ENCODE data around the gene INPP5D. TPM values are rescaled to one million over a fixed set of nuclear protein-coding genes. Genes with fewer than 3 reads are reported as not detected.
"Not testable (repeated sequence)": the region's sequence is repeated elsewhere in the genome, so short reads cannot be mapped to it uniquely, and the experiment has no call there.

Gene INPP5D
- total RNA-seq, 1 experiment from 2014 or later, result 0.47 TPM

GRCh38 chr2:233148354-233148753 lies 88.2 kb downstream of the INPP5D start:
- Histone ChIP-seq H3K27me3 (no peaks in the 10 kb centered on the region), H3K9me3 (replicated peaks) (0 out of 2 replicates have a peak, but pooled peaks cover 3% of the 10 kb centered on the region)

GRCh38 chr2:233152541-233152940 lies 92.4 kb downstream of the INPP5D start:
- H3K27ac ChIP-seq, result no peak overlapping the region
- no peaks in the 10 kb centered on the region for H3K36me3 ChIP-seq
- DNase-seq, result no peak
- H3K4me1 ChIP-seq, result no peaks in the 10 kb centered on the region
- H3K4me3 ChIP-seq, result no peak overlapping the region
- no peaks in the 10 kb centered on the region for H3K27me3 ChIP-seq
- H3K9me3 ChIP-seq (replicated peaks), result 0 out of 2 replicates have a peak, but pooled peaks cover 3% of the 10 kb centered on the region

More at GRCh38 chr2:233148354-233148753, 88.2 kb downstream of the INPP5D start:
- Histone ChIP-seq H3K27ac (no peak overlapping the region), H3K4me3 (no peak overlapping the region), H3K36me3 (no peaks in the 10 kb centered on the region), H3K4me1 (no peaks in the 10 kb centered on the region)
- DNase-seq, result no peak

GRCh38 chr2:233153146-233153798 lies 93.1 kb downstream of the INPP5D start:
- no peak overlapping the region for H3K4me3 ChIP-seq
- no peaks in the 10 kb centered on the region for H3K4me1 ChIP-seq
- H3K9me3 ChIP-seq (replicated peaks), result 0 out of 2 replicates have a peak, but pooled peaks cover 3% of the 10 kb centered on the region
- DNase-seq, result no peak
- no peak overlapping the region for H3K27ac ChIP-seq
- H3K27me3 ChIP-seq, result no peaks in the 10 kb centered on the region
- H3K36me3 ChIP-seq, result no peaks in the 10 kb centered on the region

GRCh38 chr2:233156001-233156400 lies 95.9 kb downstream of the INPP5D start:
- DNase-seq, result no peak
- Histone ChIP-seq H3K36me3 (no peaks in the 10 kb centered on the region), H3K27ac (no peak overlapping the region), H3K27me3 (no peaks in the 10 kb centered on the region), H3K4me1 (no peaks in the 10 kb centered on the region), H3K9me3 (replicated peaks) (no peaks in the 10 kb centered on the region), H3K4me3 (no peak overlapping the region)

GRCh38 chr2:233156461-233156860 lies 96.3 kb downstream of the INPP5D start:
- H3K4me3 ChIP-seq; H3K27me3 ChIP-seq; H3K4me1 ChIP-seq; H3K36me3 ChIP-seq; H3K9me3 ChIP-seq (replicated peaks); DNase-seq; H3K27ac ChIP-seq: not testable (repeated sequence)

- Histone ChIP-seq H3K9me3 (replicated peaks) (no peaks in the 10 kb centered on the region), H3K4me3 (no peak overlapping the region), H3K27me3 (no peaks in the 10 kb centered on the region), H3K27ac (no peak overlapping the region), H3K36me3 (no peaks in the 10 kb centered on the region), H3K4me1 (peaks cover 4% of the 10 kb centered on the region; the same call in 1 of the 2 replicates)
- DNase-seq, result no peak
These were observed 101.6 kb downstream of the INPP5D start for GRCh38 chr2:233161730-233162129.

- H3K36me3 ChIP-seq, result no peaks in the 10 kb centered on the region
- H3K9me3 ChIP-seq (replicated peaks), result no peaks in the 10 kb centered on the region
- no peaks in the 10 kb centered on the region for H3K27me3 ChIP-seq
- H3K4me3 ChIP-seq, result no peak overlapping the region
- DNase-seq, result no peak
- peaks cover 4% of the 10 kb centered on the region; the same call in 1 of the 2 replicates for H3K4me1 ChIP-seq
- no peak overlapping the region for H3K27ac ChIP-seq
These were observed 102.6 kb downstream of the INPP5D start for GRCh38 chr2:233162770-233163169.

- Histone ChIP-seq H3K27ac (peak overlapping the region; percentile 53), H3K36me3 (no peaks in the 10 kb centered on the region), H3K27me3 (no peaks in the 10 kb centered on the region), H3K4me3 (peak overlapping the region; percentile 47), H3K4me1 (peaks cover 4% of the 10 kb centered on the region; the same call in 1 of the 2 replicates), H3K9me3 (replicated peaks) (no peaks in the 10 kb centered on the region)
- DNase-seq, result peak; percentile 83 to 86
These were observed 103.5 kb downstream of the INPP5D start for GRCh38 chr2:233163486-233164103.

- H3K9me3 ChIP-seq (replicated peaks), result no peaks in the 10 kb centered on the region
- peaks cover 4% of the 10 kb centered on the region; the same call in 1 of the 2 replicates for H3K4me1 ChIP-seq
- peak overlapping the region; percentile 47 for H3K4me3 ChIP-seq
- no peak for DNase-seq
- no peaks in the 10 kb centered on the region for H3K27me3 ChIP-seq
- H3K27ac ChIP-seq, result peak overlapping the region; percentile 53
- no peaks in the 10 kb centered on the region for H3K36me3 ChIP-seq
These were observed 104.0 kb downstream of the INPP5D start for GRCh38 chr2:233164128-233164635.

GRCh38 chr2:233164967-233165366 lies 104.8 kb downstream of the INPP5D start:
- DNase-seq, result no peak
- Histone ChIP-seq H3K36me3 (no peaks in the 10 kb centered on the region), H3K4me1 (peaks cover 4% of the 10 kb centered on the region; the same call in 1 of the 2 replicates), H3K9me3 (replicated peaks) (no peaks in the 10 kb centered on the region), H3K4me3 (no peak overlapping the region), H3K27me3 (no peaks in the 10 kb centered on the region), H3K27ac (no peak overlapping the region)

- Histone ChIP-seq H3K4me1 (peaks cover 4% of the 10 kb centered on the region; the same call in 1 of the 2 replicates), H3K4me3 (no peak overlapping the region), H3K27ac (no peak overlapping the region), H3K27me3 (no peaks in the 10 kb centered on the region), H3K36me3 (no peaks in the 10 kb centered on the region), H3K9me3 (replicated peaks) (no peaks in the 10 kb centered on the region)
- DNase-seq, result no peak
These were observed 105.4 kb downstream of the INPP5D start for GRCh38 chr2:233165543-233165894.

- Histone ChIP-seq H3K27ac (no peak overlapping the region), H3K36me3 (no peaks in the 10 kb centered on the region), H3K4me1 (peaks cover 4% of the 10 kb centered on the region; the same call in 1 of the 2 replicates), H3K4me3 (no peak overlapping the region), H3K27me3 (no peaks in the 10 kb centered on the region), H3K9me3 (replicated peaks) (no peaks in the 10 kb centered on the region)
- DNase-seq, result no peak
These were observed 105.9 kb downstream of the INPP5D start for GRCh38 chr2:233165895-233166661.

- Histone ChIP-seq H3K36me3 (no peaks in the 10 kb centered on the region), H3K27ac (no peak overlapping the region), H3K9me3 (replicated peaks) (no peaks in the 10 kb centered on the region), H3K27me3 (no peaks in the 10 kb centered on the region), H3K4me3 (no peak overlapping the region), H3K4me1 (peaks cover 4% of the 10 kb centered on the region; the same call in 1 of the 2 replicates)
- no peak for DNase-seq
These were observed 108.3 kb downstream of the INPP5D start for GRCh38 chr2:233168445-233168844.

- Histone ChIP-seq H3K27me3 (no peaks in the 10 kb centered on the region), H3K9me3 (replicated peaks) (no peaks in the 10 kb centered on the region), H3K4me3 (no peak overlapping the region), H3K4me1 (peaks cover 4% of the 10 kb centered on the region; the same call in 1 of the 2 replicates), H3K36me3 (no peaks in the 10 kb centered on the region), H3K27ac (no peak overlapping the region)
- DNase-seq, result no peak
These were observed 108.8 kb downstream of the INPP5D start for GRCh38 chr2:233168919-233169318.

- Histone ChIP-seq H3K9me3 (replicated peaks) (no peaks in the 10 kb centered on the region), H3K27me3 (no peaks in the 10 kb centered on the region), H3K36me3 (no peaks in the 10 kb centered on the region), H3K4me1 (no peaks in the 10 kb centered on the region), H3K4me3 (no peak overlapping the region), H3K27ac (no peak overlapping the region)
- no peak for DNase-seq
These were observed 111.2 kb downstream of the INPP5D start for GRCh38 chr2:233171344-233171743.

Data from SJCRH30 (cell line).